IMR-90 (cell line): ENCODE measurements around the gene PIP4K2A. TPM values are rescaled to one million over a fixed set of nuclear protein-coding genes. Genes with fewer than 3 reads are reported as not detected.

Experiments used
- ATAC-seq: fragments of 200-7000 bp; cut with Tn5 transposase; 2 replicates; pipeline ENCODE4 v1.9.1; 2020; ENCODE audit warnings: low read depth, mild to moderate bottlenecking, moderate library complexity
- BruUV-seq: library from RNA; stranded (reverse); fragments of 400-500 nt; replicated peaks from 2 replicates; lab custom pipeline; 2021; lab: Mats Ljungman, UMichigan
- CTCF ChIA-PET: fragments of 300-600 bp; formaldehyde crosslinking; extraction: SDS; loops from one replicate; lab custom pipeline; 2021; ENCODE audit warnings: antibody characterized with exemption; lab: Yijun Ruan, JAX
- POLR2A ChIA-PET: fragments of 300-600 bp; sonication (Branson Sonifier 250); formaldehyde crosslinking; loops from one replicate; lab custom pipeline; 2022; ENCODE audit warnings: antibody characterized with exemption; ENCODE audit not compliant: unreplicated experiment; lab: Charles Lee
- DNase-seq: peaks from one replicate; pipeline ENCODE4 v3.0.0; 2013
- H2AFZ ChIP-seq: replicated peaks from 2 replicates; pipeline ENCODE3; 2013; ENCODE audit warnings: low read length, mild to moderate bottlenecking; ENCODE audit not compliant: poor library complexity
- H2AK5ac ChIP-seq: 2 replicates; pipeline ENCODE4 v1.6.1; 2013; ENCODE audit warnings: low read depth, low read length, inconsistent platforms
- H2AK9ac ChIP-seq: replicated peaks from 2 replicates; pipeline ENCODE3; 2013; ENCODE audit warnings: mild to moderate bottlenecking, low read depth, low read length, moderate library complexity; ENCODE audit not compliant: poor library complexity
- H2BK120ac ChIP-seq: 2 replicates; pipeline ENCODE4 v1.6.1; 2013; ENCODE audit warnings: low read depth, low read length, inconsistent platforms
- H2BK15ac ChIP-seq: 3 replicates; pipeline ENCODE4 v1.6.1; 2013; ENCODE audit warnings: low read depth, low read length, inconsistent platforms
- H2BK20ac ChIP-seq: 2 replicates; pipeline ENCODE4 v1.6.1; 2013; ENCODE audit warnings: low read depth, mild to moderate bottlenecking, inconsistent platforms, low read length, moderate library complexity
- H2BK5ac ChIP-seq: 2 replicates; pipeline ENCODE4 v1.6.1; 2013; ENCODE audit warnings: mild to moderate bottlenecking, low read depth, low read length, inconsistent platforms; ENCODE audit not compliant: poor library complexity, severe bottlenecking
- H3K14ac ChIP-seq: replicated peaks from 2 replicates; pipeline ENCODE4 v1.6.1; 2013; ENCODE audit warnings: low read depth, low read length, inconsistent platforms
- H3K18ac ChIP-seq: 2 replicates; pipeline ENCODE4 v1.6.1; 2013; ENCODE audit warnings: low read depth, low read length, control low read depth
- H3K23ac ChIP-seq: 2 replicates; pipeline ENCODE4 v1.6.1; 2013; ENCODE audit warnings: low read depth, low read length, inconsistent platforms
- H3K27ac ChIP-seq: 2 replicates; pipeline ENCODE4 v1.5.1; 2013; ENCODE audit warnings: mild to moderate bottlenecking, control low read depth, low read length; ENCODE audit not compliant: insufficient read depth
- H3K27me3 ChIP-seq: 2 replicates; pipeline ENCODE4 v1.6.1; 2013; ENCODE audit warnings: low read length; ENCODE audit not compliant: control insufficient read depth, insufficient read depth
- H3K36me3 ChIP-seq: 2 replicates; pipeline ENCODE4 v1.6.1; 2013; ENCODE audit warnings: low read length, mixed read lengths; ENCODE audit not compliant: control insufficient read depth, insufficient read depth
- H3K4ac ChIP-seq: 2 replicates; pipeline ENCODE4 v1.6.1; 2013; ENCODE audit warnings: low read depth, low read length, inconsistent platforms
- H3K4me1 ChIP-seq: 2 replicates; pipeline ENCODE4 v1.6.1; 2013; ENCODE audit warnings: low read length, mixed read lengths; ENCODE audit not compliant: control insufficient read depth, insufficient read depth
- H3K4me2 ChIP-seq: 2 replicates; pipeline ENCODE4 v1.6.1; 2013; ENCODE audit warnings: low read depth, mild to moderate bottlenecking, control low read depth, low read length, moderate library complexity
- H3K4me3 ChIP-seq: 2 replicates; pipeline ENCODE4 v1.5.1; 2013; ENCODE audit warnings: low read depth, mild to moderate bottlenecking, control low read depth, low read length, moderate library complexity; ENCODE audit not compliant: insufficient read depth
- H3K56ac ChIP-seq: 2 replicates; pipeline ENCODE4 v1.6.1; 2013; ENCODE audit warnings: low read length, inconsistent platforms; ENCODE audit not compliant: insufficient read depth; ENCODE audit errors: extremely low read depth
- H3K79me1 ChIP-seq, 2 experiments: 2 replicates each; pipeline ENCODE4 v1.6.1; 2013; ENCODE audit warnings: low read length in 2 of 2, inconsistent platforms in 1 of 2, low read depth in 1 of 2
- H3K9ac ChIP-seq: 2 replicates; pipeline ENCODE4 v1.6.1; 2013; ENCODE audit warnings: low read depth, low read length, control low read depth
- H3K9me1 ChIP-seq: 2 replicates; pipeline ENCODE4 v1.6.1; 2013; ENCODE audit warnings: low read length, inconsistent platforms; ENCODE audit not compliant: insufficient read depth
- H3K9me3 ChIP-seq: 2 replicates; pipeline ENCODE4 v1.6.1; 2013; ENCODE audit warnings: low read length; ENCODE audit not compliant: control insufficient read depth, insufficient read depth
- H4K20me1 ChIP-seq: 2 replicates; pipeline ENCODE4 v1.6.1; 2013; ENCODE audit warnings: low read length, inconsistent platforms; ENCODE audit not compliant: insufficient read depth
- H4K5ac ChIP-seq: 2 replicates; pipeline ENCODE4 v1.6.1; 2013; ENCODE audit warnings: mild to moderate bottlenecking, low read depth, low read length, control low read depth
- H4K8ac ChIP-seq, 2 experiments: 2 replicates each; pipeline ENCODE4 v1.6.1; 2013; ENCODE audit warnings: low read depth in 2 of 2, low read length in 2 of 2, control low read depth in 1 of 2, inconsistent platforms in 1 of 2
- H4K91ac ChIP-seq: 2 replicates; pipeline ENCODE4 v1.6.1; 2013; ENCODE audit warnings: low read depth, low read length, inconsistent platforms; ENCODE audit not compliant: insufficient read depth
- BHLHE40 ChIP-seq: fragments of 150-350 bp; IDR thresholded peaks from 2 replicates; pipeline ENCODE4 v1.6.1; 2016; ENCODE audit warnings: mild to moderate bottlenecking, low read depth, low read length
- CEBPB ChIP-seq: IDR thresholded peaks from 2 replicates; pipeline ENCODE4 v1.6.1; 2012; ENCODE audit warnings: low read depth, low read length, improper control_type of control experiment
- CHD1 ChIP-seq: IDR thresholded peaks from 2 replicates; pipeline ENCODE4 v1.6.1; 2012; ENCODE audit warnings: low read depth, low read length, improper control_type of control experiment
- CTCF ChIP-seq: conservative IDR thresholded peaks from 2 replicates; pipeline ENCODE4 v1.5.1; 2012; ENCODE audit warnings: mild to moderate bottlenecking, low read depth, low read length, improper control_type of control experiment
- ELK1 ChIP-seq: fragments of 150-350 bp; IDR thresholded peaks from 2 replicates; pipeline ENCODE4 v1.6.1; 2016; ENCODE audit warnings: low read depth, mild to moderate bottlenecking, low read length, moderate library complexity, borderline replicate concordance
- FOS ChIP-seq: fragments of 150-350 bp; IDR thresholded peaks from 2 replicates; pipeline ENCODE4 v1.6.1; 2016; ENCODE audit warnings: low read depth, low read length
- MAFK ChIP-seq: IDR thresholded peaks from 2 replicates; pipeline ENCODE4 v1.6.1; 2012; ENCODE audit warnings: low read depth, low read length, improper control_type of control experiment
- MAZ ChIP-seq: IDR thresholded peaks from 2 replicates; pipeline ENCODE4 v1.6.1; 2012; ENCODE audit warnings: low read depth, mild to moderate bottlenecking, low read length, improper control_type of control experiment, moderate library complexity, borderline replicate concordance
- MXI1 ChIP-seq: IDR thresholded peaks from 2 replicates; pipeline ENCODE4 v1.6.1; 2012; ENCODE audit warnings: low read depth, mild to moderate bottlenecking, low read length, moderate library complexity, borderline replicate concordance
- NFE2L2 ChIP-seq: fragments of 150-350 bp; IDR thresholded peaks from 2 replicates; pipeline ENCODE4 v1.6.1; 2016; ENCODE audit warnings: low read depth, mild to moderate bottlenecking, low read length
- POLR2A ChIP-seq: IDR thresholded peaks from 2 replicates; pipeline ENCODE4 v1.6.1; 2012; ENCODE audit warnings: mild to moderate bottlenecking, low read depth, low read length
- RAD21 ChIP-seq: IDR thresholded peaks from 2 replicates; pipeline ENCODE4 v1.6.1; 2012; ENCODE audit warnings: low read length, improper control_type of control experiment
- RFX5 ChIP-seq: IDR thresholded peaks from 2 replicates; pipeline ENCODE4 v1.8.0; 2012; ENCODE audit warnings: low read depth, mild to moderate bottlenecking, low read length, moderate library complexity
- SMC3 ChIP-seq: fragments of 150-350 bp; IDR thresholded peaks from 2 replicates; pipeline ENCODE4 v1.6.1; 2016; ENCODE audit warnings: low read depth, mild to moderate bottlenecking, antibody characterized with exemption, low read length, moderate library complexity
- USF2 ChIP-seq: fragments of 150-350 bp; IDR thresholded peaks from 2 replicates; pipeline ENCODE4 v1.6.1; 2017; ENCODE audit warnings: mild to moderate bottlenecking, antibody characterized with exemption, low read length, low read depth
- WGBS, 2 experiments: methylation state at CpG; one replicate each; pipeline versions ENCODE4 v1.1.5 to v1.1.7; 2013; ENCODE audit warnings: missing lambda C conversion rate in 2 of 2; ENCODE audit not compliant: insufficient read length in 1 of 2; ENCODE audit errors: extremely low coverage in 2 of 2; 5-methylcytosine and 5-hydroxymethylcytosine counted together
- dilution Hi-C: fragments of 300-500 bp; cut with HindIII; formaldehyde crosslinking; loops from one replicate; pipeline ENCODE4 v1.14.3; 2018; ENCODE audit warnings: low sequenced_read_pairs; ENCODE audit not compliant: unreplicated experiment
- in situ Hi-C: fragments of 300-500 bp; cut with MboI; formaldehyde crosslinking; loops from 3 replicates; pipeline ENCODE4 v1.14.3; 2019; ENCODE audit warnings: low sequenced_read_pairs, inconsistent platforms, mixed read lengths
- intact Hi-C: fragments of 100-400 bp; cut with micrococcal nuclease; formaldehyde crosslinking; loops from 2 replicates; pipeline ENCODE4 v1.10.0; 2022
- polyA plus RNA-seq, 3 experiments: library from polyadenylated mRNA; depleted of rRNA; stranded (reverse); fragments of >200 nt; gene quantifications; 2 replicates each; pipeline ENCODE4 v1.2.3, GENCODE V29; 2012; ENCODE audit warnings: low replicate concordance in 1 of 3
- total RNA-seq: library from RNA; depleted of rRNA; stranded (reverse); fragments of >200 nt; gene quantifications from 2 replicates; pipeline ENCODE4 v1.2.3, GENCODE V29; 2012

The PIP4K2A gene
- total and polyA plus RNA-seq, 2 of the 4 experiments (the other 2 are of a cell fraction): 9.8 to 18.1 TPM

GRCh38 chr10:22754296-22754695, 39.9 kb upstream of the PIP4K2A start:
- no peak overlapping the region for H3K23ac ChIP-seq
- TF ChIP-seq SMC3 (no peak), NFE2L2 (no peak), FOS (no peak), MAFK (no peak), POLR2A (no peak), CHD1 (no peak), RFX5 (no peak), CEBPB (no peak), RAD21 (no peak), CTCF (no peak), MAZ (no peak), USF2 (no peak), ELK1 (no peak), MXI1 (no peak), BHLHE40 (no peak)
- H3K18ac ChIP-seq: no peak overlapping the region
- no peaks in the 10 kb centered on the region for H3K4me1 ChIP-seq
- no peaks in the 10 kb centered on the region for H4K20me1 ChIP-seq
- peaks cover 2% of the 10 kb centered on the region; the same call in 1 of the 2 replicates for H3K27me3 ChIP-seq
- no peak overlapping the region for H4K8ac ChIP-seq
- no peak for ATAC-seq
- no peak overlapping the region for H2BK20ac ChIP-seq
- DNase-seq: no peak
- H2BK120ac ChIP-seq: no peak overlapping the region
- intact Hi-C loops: no loop called here
- ChIA-PET CTCF (no interaction called here), POLR2A (no interaction called here)
- H3K36me3 ChIP-seq: no peaks in the 10 kb centered on the region
- no TSS peak for BruUV-seq
- H2AK5ac ChIP-seq: no peak overlapping the region
- H3K9me3 ChIP-seq: no peaks in the 10 kb centered on the region
- no peaks in the 10 kb centered on the region for H3K9me1 ChIP-seq
- no peak overlapping the region for H4K91ac ChIP-seq
- no peaks in the 10 kb centered on the region for H3K79me1 ChIP-seq
- no peak overlapping the region for H3K4me2 ChIP-seq
- no peak overlapping the region for H2BK5ac ChIP-seq
- no peak overlapping the region for H2AK9ac ChIP-seq
- no peak overlapping the region for H4K5ac ChIP-seq
- H3K14ac ChIP-seq: no peak overlapping the region
- H3K9ac ChIP-seq: no peak overlapping the region
- H3K56ac ChIP-seq: no peak overlapping the region
- H2BK15ac ChIP-seq: no peak overlapping the region
- H3K4ac ChIP-seq: no peak overlapping the region
- in situ Hi-C loops: no loop called here
- no peak overlapping the region for H3K27ac ChIP-seq
- WGBS, 2 experiments: 100% methylated on average over 2 of the region's 4 CpGs; no CpG with 5 or more reads in 1 of the 2 experiments
- dilution Hi-C loops: no loop called here
- H2AFZ ChIP-seq: no peak overlapping the region
- H3K4me3 ChIP-seq: no peak overlapping the region
